Fibroblast of skin of left quadriceps (primary cell): Measurements from ENCODE around the gene TBX6.
A peak's percentile ranks its signal among the peaks of the same experiment; 100 is the strongest.

Experiments
- DNase-seq, 2 experiments: peaks; one replicate each; pipeline ENCODE4 v3.0.0-alpha.2; 2013; ENCODE audit warnings: low read depth in 2 of 2

TBX6 gene

GRCh38 chr16:30086291-30087140 is 5.2 kb downstream of the TBX6 start:
- no peak for DNase-seq

- DNase-seq = no peak
Observed at GRCh38 chr16:30085820-30086219, 5.9 kb downstream of the TBX6 start.

DNA sequence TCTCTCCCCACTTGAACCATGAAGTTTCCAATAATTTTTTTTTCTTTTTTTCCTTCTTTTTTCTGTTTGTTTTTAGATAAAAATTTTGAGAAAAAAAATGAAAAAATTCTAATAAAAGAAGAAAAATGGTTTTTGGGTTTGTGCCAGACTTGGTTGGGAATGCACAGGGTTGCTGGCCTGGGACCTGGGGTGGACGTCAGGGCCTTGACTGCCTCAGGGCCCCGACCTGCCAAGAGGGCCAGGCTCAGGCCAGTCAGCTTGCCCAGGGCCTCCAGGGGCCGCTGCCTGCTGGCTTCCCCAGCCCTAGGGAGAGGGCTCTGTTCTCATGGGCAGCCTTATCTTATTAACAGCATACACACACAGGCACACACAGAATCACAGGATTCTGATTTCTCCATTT is 6.5 kb downstream of the TBX6 start:
- DNase-seq = no peak

GRCh38 chr16:30084816-30085159 is 6.9 kb downstream of the TBX6 start:
- no peak for DNase-seq

DNA sequence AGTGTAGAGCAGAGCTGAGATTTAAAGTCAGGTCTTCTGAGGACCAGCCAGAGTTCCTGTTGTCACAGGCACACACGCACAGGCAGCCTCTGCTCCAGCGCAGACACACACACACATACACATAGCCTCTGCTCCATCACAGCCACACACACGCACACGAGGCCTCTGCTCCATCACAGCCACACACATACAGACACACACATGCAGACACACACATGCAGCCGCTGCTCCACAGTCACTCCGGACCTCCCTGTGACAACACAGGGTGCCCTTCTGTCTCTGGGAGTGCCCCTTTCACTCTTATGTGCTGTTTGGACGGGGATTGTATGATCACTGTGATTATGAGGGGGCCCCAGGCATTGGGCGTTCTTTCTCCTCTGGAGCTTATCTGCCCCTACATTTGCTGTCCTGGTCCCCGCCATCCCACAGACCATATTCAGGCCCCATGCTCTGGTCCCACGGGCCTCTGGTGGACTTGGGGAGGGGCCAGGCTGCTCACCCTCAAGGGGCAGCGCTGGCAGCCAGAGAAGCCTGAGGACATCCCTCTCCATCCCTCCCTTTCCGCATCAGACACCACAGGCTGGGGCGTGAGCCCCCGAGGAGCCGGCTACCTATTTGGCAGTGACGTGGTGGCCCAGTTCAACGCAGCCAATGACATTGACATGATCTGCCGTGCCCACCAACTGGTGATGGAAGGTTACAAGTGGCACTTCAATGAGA is 7.5 kb downstream of the TBX6 start:
- no peak for DNase-seq

GRCh38 chr16:30083216-30084055 is 8.3 kb downstream of the TBX6 start:
- DNase-seq = no peak

DNA sequence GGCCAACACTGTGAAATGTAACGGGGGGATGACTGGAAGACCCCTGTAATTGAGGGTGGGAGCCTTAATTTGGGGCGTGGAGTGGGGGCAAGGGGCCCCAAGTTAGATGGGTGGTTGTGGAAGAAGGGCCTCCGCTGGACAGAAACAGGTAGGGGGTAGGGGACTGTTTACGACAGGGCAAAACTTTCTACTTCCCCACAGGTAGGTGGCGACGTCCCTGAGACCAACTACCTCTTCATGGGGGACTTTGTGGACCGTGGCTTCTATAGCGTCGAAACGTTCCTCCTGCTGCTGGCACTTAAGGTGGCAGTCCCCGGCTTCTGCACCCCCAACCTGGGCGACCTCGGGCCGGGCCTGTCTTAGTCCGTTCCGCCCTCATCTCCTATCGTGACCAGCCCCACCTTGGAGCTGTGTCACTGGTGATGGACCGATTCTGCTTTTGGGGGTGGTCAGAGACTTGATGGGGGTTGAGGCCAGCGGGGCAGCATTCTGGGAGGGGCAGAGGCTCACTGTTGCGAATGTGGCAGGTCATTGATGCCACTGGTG is 9.1 kb downstream of the TBX6 start:
- DNase-seq = no peak

GRCh38 chr16:30079480-30079879 is 12.2 kb downstream of the TBX6 start:
- DNase-seq = no peak

- DNase-seq = no peak
Observed at GRCh38 chr16:30078744-30079143, 13.0 kb downstream of the TBX6 start.

DNA sequence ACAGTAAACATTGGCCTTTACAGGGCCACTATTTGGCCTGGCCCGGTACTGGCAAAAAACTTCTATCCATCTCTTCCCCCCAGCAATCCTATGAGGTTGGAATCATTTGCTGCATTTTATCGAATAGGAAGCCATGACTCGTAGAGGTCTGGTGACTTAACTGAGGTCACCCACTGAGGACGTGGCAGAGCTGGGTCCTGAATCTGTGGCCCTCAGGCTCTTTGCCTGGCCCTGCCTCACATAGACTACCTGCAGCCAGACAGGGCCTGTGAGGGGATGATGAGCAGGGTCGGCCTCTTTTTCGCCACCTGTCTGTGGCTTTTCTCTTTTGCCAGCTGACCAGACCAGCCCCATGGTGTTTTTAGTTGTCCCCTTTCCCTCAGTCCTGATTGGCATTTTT is 14.1 kb downstream of the TBX6 start:
- no peak for DNase-seq

- no peak for DNase-seq
Observed at GRCh38 chr16:30076276-30076791, 15.4 kb downstream of the TBX6 start.

DNA sequence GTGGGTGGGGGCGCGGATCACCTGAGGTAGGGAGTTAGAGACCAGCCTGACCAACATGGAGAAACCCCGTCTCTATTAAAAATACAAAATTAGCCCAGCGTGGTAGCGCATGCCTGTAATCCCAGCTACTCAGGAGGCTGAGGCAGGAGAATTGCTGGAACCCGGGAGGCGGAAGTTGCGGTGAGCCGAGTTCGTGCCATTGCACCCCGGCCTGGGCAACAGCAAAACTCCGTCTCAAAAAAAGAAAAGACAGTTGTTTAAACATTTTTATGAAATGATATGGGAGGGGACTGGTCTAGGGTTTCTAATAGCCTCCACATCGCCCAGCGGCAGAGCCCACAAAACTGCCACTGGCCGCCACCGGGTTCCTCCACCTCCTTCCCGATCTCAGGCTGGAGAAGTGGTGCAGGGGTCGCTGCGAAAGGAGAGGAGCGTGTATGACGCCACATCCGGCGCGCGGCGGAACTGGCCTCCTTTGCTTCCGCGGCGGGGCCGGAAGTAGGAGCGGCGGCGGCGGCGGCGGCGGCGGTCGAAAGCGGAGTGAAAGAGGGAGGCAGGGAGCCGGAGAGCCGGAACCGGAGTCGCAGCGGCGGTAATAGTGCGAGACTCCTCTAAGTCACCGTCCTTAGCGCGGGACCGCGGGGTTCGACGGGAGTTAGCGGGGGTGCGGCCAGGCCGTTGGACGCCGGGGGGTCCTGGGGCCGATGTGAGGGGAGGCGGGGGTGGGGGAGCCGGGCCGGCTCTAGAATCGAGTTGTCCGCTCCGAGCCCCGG is 16.0 kb downstream of the TBX6 start, which contains the start of gene PPP4C:
Gene PPP4C, plus strand, starts transcription at position 492 of the 773 bp plus-strand sequence. CDS start 384 bp downstream, outside the sequence.
- DNase-seq = peak; percentile 64 to 71

- no peak for DNase-seq
Observed at GRCh38 chr16:30070490-30070889, 21.2 kb downstream of the TBX6 start.

- DNase-seq = no peak
Observed at GRCh38 chr16:30069611-30070462, 21.9 kb downstream of the TBX6 start.

- DNase-seq = no peak
Observed at GRCh38 chr16:30068750-30069610, 22.7 kb downstream of the TBX6 start.

DNA sequence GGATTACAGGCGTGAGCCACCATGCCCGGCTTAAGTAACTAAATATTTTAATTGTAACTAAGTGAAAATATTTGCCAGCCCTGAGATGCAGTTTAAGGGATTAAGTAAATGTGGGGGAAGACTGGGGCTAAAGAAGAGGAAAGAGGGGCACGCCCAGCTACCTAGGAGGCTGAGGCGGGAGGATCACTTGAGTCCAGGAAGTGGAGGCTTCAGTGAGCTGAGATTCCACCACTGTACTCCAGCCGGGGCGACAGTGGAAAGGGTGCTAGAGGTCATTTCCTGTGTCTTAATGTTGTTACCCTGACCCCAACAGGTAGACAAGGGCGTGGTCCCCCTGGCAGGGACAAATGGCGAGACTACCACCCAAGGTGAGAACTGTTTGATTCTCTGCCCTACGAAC is 23.4 kb downstream of the TBX6 start:
- DNase-seq = no peak

GRCh38 chr16:30067584-30067916 is 24.2 kb downstream of the TBX6 start:
- no peak for DNase-seq

DNA sequence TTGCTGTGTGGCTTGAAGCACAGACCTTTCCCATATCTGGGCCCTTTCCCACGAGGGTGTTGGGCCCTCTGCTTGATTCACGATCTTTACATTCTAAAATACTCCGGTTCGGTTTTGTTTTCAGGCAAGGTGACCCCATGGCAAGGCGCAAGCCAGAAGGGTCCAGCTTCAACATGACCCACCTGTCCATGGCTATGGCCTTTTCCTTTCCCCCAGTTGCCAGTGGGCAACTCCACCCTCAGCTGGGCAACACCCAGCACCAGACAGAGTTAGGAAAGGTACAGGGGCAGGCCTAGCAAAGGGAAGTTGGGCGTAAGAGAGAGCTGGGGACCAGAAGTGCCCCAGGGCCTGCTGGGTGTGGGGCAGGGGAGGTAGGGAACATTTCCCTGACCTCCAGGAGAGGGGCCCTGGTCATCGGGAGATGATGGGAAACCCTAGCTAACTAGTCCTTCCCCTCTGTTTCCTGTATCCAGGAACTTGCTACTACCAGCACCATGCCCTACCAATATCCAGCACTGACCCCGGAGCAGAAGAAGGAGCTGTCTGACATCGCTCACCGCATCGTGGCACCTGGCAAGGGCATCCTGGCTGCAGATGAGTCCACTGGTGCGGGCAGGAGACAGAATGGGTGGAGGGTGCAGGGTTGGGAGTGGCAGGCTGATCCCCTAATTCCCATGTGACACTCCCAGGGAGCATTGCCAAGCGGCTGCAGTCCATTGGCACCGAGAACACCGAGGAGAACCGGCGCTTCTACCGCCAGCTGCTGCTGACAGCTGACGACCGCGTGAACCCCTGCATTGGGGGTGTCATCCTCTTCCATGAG is 24.8 kb downstream of the TBX6 start:
- DNase-seq = no peak
